SW 1271 (cell line): Measurements from ENCODE around the gene FAM222A.

Experiments used
- DNase-seq, 2 experiments: peaks; one replicate each; lab custom pipeline; 2025; lab: John Stamatoyannopoulos, UW

Gene FAM222A

GRCh38 chr12:109760031-109760929, 46.7 kb downstream of the FAM222A start:
- DNase-seq: no peak

- no peak for DNase-seq
Observed at GRCh38 chr12:109760930-109761921, 47.6 kb downstream of the FAM222A start.

- no peak for DNase-seq
Observed at GRCh38 chr12:109762071-109762672, 48.5 kb downstream of the FAM222A start.

- DNase-seq: no peak
Observed at GRCh38 chr12:109762673-109763191, 49.1 kb downstream of the FAM222A start.

GRCh38 chr12:109763201-109763841, 49.7 kb downstream of the FAM222A start:
- DNase-seq: peak in 1 of 2 experiments; percentile 54

GRCh38 chr12:109764123-109764522, 50.5 kb downstream of the FAM222A start:
- DNase-seq: no peak

GRCh38 chr12:109764776-109765445, 51.3 kb downstream of the FAM222A start:
- DNase-seq: no peak

GRCh38 chr12:109765446-109765810, 51.8 kb downstream of the FAM222A start:
- DNase-seq: no peak

- no peak for DNase-seq
Observed at GRCh38 chr12:109766251-109766778, 52.7 kb downstream of the FAM222A start.

- DNase-seq: no peak
Observed at GRCh38 chr12:109767456-109767855, 53.8 kb downstream of the FAM222A start.

GRCh38 chr12:109767991-109768900, 54.6 kb downstream of the FAM222A start:
- DNase-seq: no peak

- DNase-seq: no peak
Observed at GRCh38 chr12:109768901-109769670, 55.5 kb downstream of the FAM222A start.

GRCh38 chr12:109770104-109770860, 56.7 kb downstream of the FAM222A start:
- DNase-seq: no peak

- no peak for DNase-seq
Observed at GRCh38 chr12:109770861-109771670, 57.4 kb downstream of the FAM222A start.

- no peak for DNase-seq
Observed at GRCh38 chr12:109771746-109772621, 58.4 kb downstream of the FAM222A start.
